Naive thymus-derived CD4-positive, alpha-beta T cell (primary cell): ENCODE results near the gene CD58. TPM values are rescaled to one million over a fixed set of nuclear protein-coding genes. Genes with fewer than 3 reads are reported as not detected.

ENCODE experiments used
- ATAC-seq: fragments of 150-1000 bp; cut with Tn5 transposase; 2 replicates; pipeline ENCODE4 v1.10.0; 2021; ENCODE audit warnings: mild to moderate bottlenecking, moderate library complexity
- CTCF ChIA-PET: fragments of 350-600 bp; sonication (Branson Sonifier 250); formaldehyde crosslinking; loops from one replicate; lab custom pipeline; 2021; ENCODE audit warnings: antibody characterized with exemption; lab: Charles Lee
- POLR2A ChIA-PET: fragments of 350-600 bp; sonication (Branson Sonifier 250); formaldehyde crosslinking; loops from one replicate; lab custom pipeline; 2021; ENCODE audit warnings: antibody characterized with exemption, inconsistent platforms; lab: Charles Lee
- DNase-seq, 9 donors: peaks; one replicate each; pipeline versions ENCODE4 v3.0.0 to v3.0.0-alpha.2; 2020 to 2022; ENCODE audit warnings: mixed read lengths in 1 of 9
- H3K27ac ChIP-seq: one replicate; pipeline ENCODE4 v1.7.0; 2013; ENCODE audit warnings: mild to moderate bottlenecking, low read depth, low read length, moderate library complexity
- H3K27me3 ChIP-seq, 2 donors: one replicate each; pipeline ENCODE4 v1.7.0; 2013; ENCODE audit warnings: low read length in 2 of 2, mild to moderate bottlenecking in 2 of 2, moderate library complexity in 2 of 2; ENCODE audit not compliant: control insufficient read depth in 2 of 2, insufficient read depth in 2 of 2
- H3K36me3 ChIP-seq, 3 experiments: 1 replicate in 2 of 3; 2 replicates in 1 of 3; pipeline ENCODE4 v1.7.0; 2013; ENCODE audit warnings: low read length in 3 of 3, mild to moderate bottlenecking in 3 of 3, moderate library complexity in 1 of 3; ENCODE audit not compliant: insufficient read depth in 3 of 3, control insufficient read depth in 2 of 3
- H3K4me1 ChIP-seq, 2 donors: one replicate each; pipeline ENCODE4 v1.7.0; 2013; ENCODE audit warnings: low read length in 2 of 2, mild to moderate bottlenecking in 2 of 2, moderate library complexity in 1 of 2; ENCODE audit not compliant: control insufficient read depth in 2 of 2, insufficient read depth in 2 of 2
- H3K4me3 ChIP-seq: 2 replicates; pipeline ENCODE4 v1.7.0; 2013; ENCODE audit warnings: mild to moderate bottlenecking, low read length
- H3K9me3 ChIP-seq, 3 experiments: 1 replicate in 2 of 3; 2 replicates in 1 of 3; pipeline ENCODE4 v1.7.0; 2013; ENCODE audit warnings: low read length in 3 of 3; ENCODE audit not compliant: control insufficient read depth in 2 of 3
- H3K27ac Mint-ChIP-seq, 9 donors: one replicate each; pipeline ENCODE4 v1.8.0; 2020 to 2022; ENCODE audit warnings: mixed read lengths in 9 of 9, mild to moderate bottlenecking in 8 of 9, moderate library complexity in 5 of 9, inconsistent platforms in 2 of 9
- H3K27me3 Mint-ChIP-seq, 5 donors: one replicate each; pipeline ENCODE4 v1.8.0; 2021 to 2022; ENCODE audit warnings: mixed read lengths in 5 of 5, mild to moderate bottlenecking in 1 of 5
- H3K36me3 Mint-ChIP-seq, 5 donors: one replicate each; pipeline ENCODE4 v1.8.0; 2020 to 2022; ENCODE audit warnings: mixed read lengths in 5 of 5, mild to moderate bottlenecking in 3 of 5, inconsistent platforms in 1 of 5
- H3K4me1 Mint-ChIP-seq, 7 donors: one replicate each; pipeline ENCODE4 v1.8.0; 2020 to 2022; ENCODE audit warnings: mixed read lengths in 7 of 7, mild to moderate bottlenecking in 3 of 7, inconsistent platforms in 1 of 7
- H3K4me3 Mint-ChIP-seq, 10 donors: one replicate each; pipeline ENCODE4 v1.8.0; 2020 to 2022; ENCODE audit warnings: mild to moderate bottlenecking in 10 of 10, mixed read lengths in 10 of 10, moderate library complexity in 6 of 10, inconsistent platforms in 2 of 10
- H3K9me3 Mint-ChIP-seq, 11 donors: one replicate each; pipeline ENCODE4 v1.8.0; 2020 to 2022; ENCODE audit warnings: mixed read lengths in 11 of 11, mild to moderate bottlenecking in 4 of 11, inconsistent platforms in 1 of 11, moderate library complexity in 1 of 11
- intact Hi-C, 2 donors: fragments of 100-400 bp; cut with micrococcal nuclease; formaldehyde crosslinking; loops; one replicate each; pipeline ENCODE4 v1.15.1; 2023
- polyA plus RNA-seq, 2 donors: library from polyadenylated mRNA; unstranded; fragments of 300-500 nt; fragmentation: Illumina TruSeq; gene quantifications; one replicate each; pipeline ENCODE4 v1.2.3, GENCODE V29; 2021
- total RNA-seq, 6 experiments: library from RNA in 5 of 6; stranded (reverse) in 5 of 6; gene quantifications; 1 replicate in 5 of 6; 2 replicates in 1 of 6; pipeline ENCODE4 v1.2.3 and lab custom pipeline; 2021 to 2026

CD58 gene
- total and polyA plus RNA-seq, 7 experiments from 2014 or later = 1.3 to 35.0 (median 4.0) TPM

DNA sequence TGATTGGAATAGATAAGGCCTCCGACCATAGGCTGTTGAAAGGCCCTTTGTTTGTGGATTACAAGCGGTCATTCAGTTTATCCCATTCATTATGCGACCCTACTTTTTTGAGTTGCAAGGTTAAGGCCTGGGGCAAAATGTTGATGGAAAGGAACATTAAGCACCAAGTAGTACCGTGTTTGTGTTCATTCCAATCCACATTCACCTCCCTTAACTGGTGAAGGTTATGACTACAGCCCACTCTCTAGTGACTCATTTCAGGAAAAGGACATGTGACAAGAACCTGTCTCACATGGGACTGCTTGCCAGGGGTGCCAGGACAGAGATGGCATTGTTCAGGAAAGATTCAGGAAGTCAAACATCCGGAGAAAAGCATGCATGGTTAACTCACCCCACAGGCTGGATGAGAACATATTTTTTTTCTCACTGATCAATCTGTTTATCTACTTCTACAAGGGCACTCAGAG, 81.6 kb downstream of the CD58 start:
- H3K27me3 Mint-ChIP-seq = peaks cover 0 to 8% (median 0%) of the 10 kb centered on the region in 5 donors
- POLR2A ChIA-PET = no interaction called here
- ATAC-seq (no peak), DNase-seq (no peak)
- H3K36me3 Mint-ChIP-seq = no peaks in the 10 kb centered on the region
- no peak overlapping the region for H3K4me3 Mint-ChIP-seq
- peak overlapping the region in 1 of 9 donors; percentile 3 for H3K27ac Mint-ChIP-seq
- H3K4me3 ChIP-seq = no peak overlapping the region
- peaks cover 0 to 2% (median 0%) of the 10 kb centered on the region in 11 donors for H3K9me3 Mint-ChIP-seq
- no peaks in the 10 kb centered on the region for H3K36me3 ChIP-seq
- no peaks in the 10 kb centered on the region for H3K27me3 ChIP-seq
- H3K4me1 ChIP-seq = no peaks in the 10 kb centered on the region
- no peaks in the 10 kb centered on the region for H3K9me3 ChIP-seq
- CTCF ChIA-PET = interaction anchor here (0.6 to 14.7 kb wide), 3 partner anchors 11 to 1382 kb away, joined by 3 to 372 read pairs (median 3); no protein-coding TSS in a partner anchor
- peaks cover 0 to 20% (median 3%) of the 10 kb centered on the region in 7 donors for H3K4me1 Mint-ChIP-seq
- intact Hi-C loops = no loop called here
- H3K27ac ChIP-seq = no peak overlapping the region

DNA sequence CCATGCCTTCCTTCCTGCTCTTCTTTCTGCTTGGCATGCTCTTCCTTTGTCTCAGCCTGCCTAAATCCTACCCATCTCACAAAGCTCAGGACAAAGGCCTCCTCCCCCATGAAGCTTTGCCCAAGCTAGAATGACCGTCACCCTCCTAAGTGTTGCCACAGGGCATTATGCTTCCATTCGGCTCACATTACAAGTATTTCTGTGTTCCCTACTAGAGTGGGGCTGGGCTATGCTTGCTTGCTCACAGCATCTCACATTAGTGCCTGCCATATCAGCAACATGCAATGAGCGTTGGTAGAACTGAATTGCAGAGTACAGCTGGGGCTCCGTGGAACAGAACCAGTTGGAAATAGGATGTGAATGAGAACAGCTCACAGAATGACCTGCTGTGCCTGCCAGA, 82.8 kb downstream of the CD58 start:
- Histone ChIP-seq H3K27me3 (no peaks in the 10 kb centered on the region), H3K36me3 (no peaks in the 10 kb centered on the region), H3K4me1 (no peaks in the 10 kb centered on the region), H3K27ac (no peak overlapping the region), H3K9me3 (no peaks in the 10 kb centered on the region), H3K4me3 (no peak overlapping the region)
- POLR2A ChIA-PET = no interaction called here
- peaks cover 0 to 20% (median 3%) of the 10 kb centered on the region in 7 donors for H3K4me1 Mint-ChIP-seq
- no peak for DNase-seq
- intact Hi-C loops = no loop called here
- no peaks in the 10 kb centered on the region for H3K36me3 Mint-ChIP-seq
- H3K27me3 Mint-ChIP-seq = peaks cover 0 to 8% (median 0%) of the 10 kb centered on the region in 5 donors
- no peak for ATAC-seq
- peaks cover 0 to 2% (median 0%) of the 10 kb centered on the region in 11 donors for H3K9me3 Mint-ChIP-seq
- no peak overlapping the region for H3K4me3 Mint-ChIP-seq
- CTCF ChIA-PET = interaction anchor here (0.9 to 14.7 kb wide), 5 partner anchors 11 to 361 kb away, joined by 3 to 372 read pairs (median 57); no protein-coding TSS in a partner anchor
- no peak overlapping the region for H3K27ac Mint-ChIP-seq

- Histone ChIP-seq H3K9me3 (no peaks in the 10 kb centered on the region), H3K36me3 (no peaks in the 10 kb centered on the region), H3K4me3 (no peak overlapping the region), H3K27me3 (no peaks in the 10 kb centered on the region), H3K4me1 (no peaks in the 10 kb centered on the region), H3K27ac (no peak overlapping the region)
- H3K4me1 Mint-ChIP-seq = peaks cover 0 to 20% (median 3%) of the 10 kb centered on the region in 7 donors
- ATAC-seq (no peak), DNase-seq (no peak)
- H3K27me3 Mint-ChIP-seq = peaks cover 0 to 8% (median 0%) of the 10 kb centered on the region in 5 donors
- H3K36me3 Mint-ChIP-seq = no peaks in the 10 kb centered on the region
- no peak overlapping the region for H3K4me3 Mint-ChIP-seq
- intact Hi-C loops = no loop called here
- POLR2A ChIA-PET = interaction anchor here (1.6 kb wide), 1 partner anchor 349 kb away, joined by 5 read pairs; no protein-coding TSS in a partner anchor
- CTCF ChIA-PET = interaction anchor here (1.4 to 14.7 kb wide), 4 partner anchors 12 to 341 kb away, joined by 3 to 372 read pairs (median 110); no protein-coding TSS in a partner anchor
- no peak overlapping the region for H3K27ac Mint-ChIP-seq
- H3K9me3 Mint-ChIP-seq = peaks cover 0 to 2% (median 0%) of the 10 kb centered on the region in 11 donors
Measured at GRCh38 chr1:116487583-116487982, 83.2 kb downstream of the CD58 start.

DNA sequence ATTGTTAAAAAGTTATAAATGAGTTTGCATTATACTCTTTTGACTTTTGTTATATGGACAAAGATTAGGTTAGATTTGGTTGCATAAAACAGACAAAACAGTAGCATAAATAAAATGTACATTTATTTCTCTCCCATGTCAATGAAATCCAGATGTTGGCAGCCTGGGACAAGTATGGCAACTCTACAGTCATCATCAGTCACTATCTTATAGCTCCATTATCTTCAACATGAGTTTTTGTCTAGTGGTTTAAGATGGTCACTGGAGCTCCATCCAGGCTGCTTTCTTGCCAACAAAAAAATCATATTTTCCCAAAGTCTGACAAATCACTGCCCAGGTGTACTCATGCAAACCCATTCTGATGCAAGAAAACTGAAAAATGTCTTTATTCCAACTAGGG, 83.8 kb downstream of the CD58 start:
- ChIA-PET POLR2A (interaction anchor here (1.6 kb wide), 1 partner anchor 348 kb away, joined by 5 read pairs; no protein-coding TSS in a partner anchor), CTCF (interaction anchor here (0.6 to 14.7 kb wide), 7 partner anchors 12 to 510 kb away, joined by 3 to 372 read pairs (median 9); no protein-coding TSS in a partner anchor)
- no peak overlapping the region for H3K4me3 ChIP-seq
- no peaks in the 10 kb centered on the region for H3K4me1 ChIP-seq
- peaks cover 0 to 2% (median 0%) of the 10 kb centered on the region in 11 donors for H3K9me3 Mint-ChIP-seq
- H3K4me3 Mint-ChIP-seq = no peak overlapping the region
- DNase-seq (no peak), ATAC-seq (no peak)
- no peaks in the 10 kb centered on the region for H3K36me3 ChIP-seq
- H3K27ac ChIP-seq = no peak overlapping the region
- H3K27ac Mint-ChIP-seq = no peak overlapping the region
- intact Hi-C loops = no loop called here
- H3K27me3 ChIP-seq = no peaks in the 10 kb centered on the region
- H3K36me3 Mint-ChIP-seq = no peaks in the 10 kb centered on the region
- peaks cover 0 to 17% (median 3%) of the 10 kb centered on the region in 7 donors for H3K4me1 Mint-ChIP-seq
- no peaks in the 10 kb centered on the region for H3K9me3 ChIP-seq
- H3K27me3 Mint-ChIP-seq = peaks cover 0 to 8% (median 0%) of the 10 kb centered on the region in 5 donors

DNA sequence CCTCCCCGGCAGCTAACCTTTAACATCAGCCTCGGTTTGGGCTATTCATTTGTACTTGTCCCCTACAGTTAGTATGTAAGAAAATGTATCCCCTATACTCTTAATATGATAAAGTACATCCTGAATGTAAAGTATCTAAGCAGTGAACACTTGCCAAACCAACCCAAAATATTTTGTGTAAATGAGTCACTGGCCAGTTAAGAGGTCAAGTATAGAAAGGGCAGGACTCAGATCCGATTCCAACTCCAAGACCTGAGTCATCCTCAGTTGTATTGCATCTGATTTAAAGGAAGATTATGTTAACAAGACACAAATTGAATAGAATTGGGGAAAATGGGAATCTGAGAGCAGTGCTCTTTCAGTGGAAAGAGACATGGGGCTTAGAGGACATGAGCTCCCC, 84.4 kb downstream of the CD58 start:
- no peak overlapping the region for H3K4me3 ChIP-seq
- H3K27me3 ChIP-seq = no peaks in the 10 kb centered on the region
- H3K27ac ChIP-seq = no peak overlapping the region
- Mint-ChIP-seq H3K9me3 (peaks cover 0 to 2% (median 0%) of the 10 kb centered on the region in 11 donors), H3K4me1 (peaks cover 0 to 15% (median 0%) of the 10 kb centered on the region in 7 donors), H3K27me3 (peaks cover 0 to 8% (median 0%) of the 10 kb centered on the region in 5 donors), H3K4me3 (no peak overlapping the region), H3K36me3 (no peaks in the 10 kb centered on the region), H3K27ac (no peak overlapping the region)
- DNase-seq (no peak), ATAC-seq (no peak)
- H3K9me3 ChIP-seq = no peaks in the 10 kb centered on the region
- H3K36me3 ChIP-seq = no peaks in the 10 kb centered on the region
- POLR2A ChIA-PET = interaction anchor here (1.5 to 1.6 kb wide), 2 partner anchors 110 to 347 kb away, joined by 5 read pairs; no protein-coding TSS in a partner anchor
- no peaks in the 10 kb centered on the region for H3K4me1 ChIP-seq
- intact Hi-C loops = no loop called here
- CTCF ChIA-PET = interaction anchor here (0.6 to 14.7 kb wide), 11 partner anchors 13 to 511 kb away, joined by 3 to 372 read pairs (median 5); no protein-coding TSS in a partner anchor

DNA sequence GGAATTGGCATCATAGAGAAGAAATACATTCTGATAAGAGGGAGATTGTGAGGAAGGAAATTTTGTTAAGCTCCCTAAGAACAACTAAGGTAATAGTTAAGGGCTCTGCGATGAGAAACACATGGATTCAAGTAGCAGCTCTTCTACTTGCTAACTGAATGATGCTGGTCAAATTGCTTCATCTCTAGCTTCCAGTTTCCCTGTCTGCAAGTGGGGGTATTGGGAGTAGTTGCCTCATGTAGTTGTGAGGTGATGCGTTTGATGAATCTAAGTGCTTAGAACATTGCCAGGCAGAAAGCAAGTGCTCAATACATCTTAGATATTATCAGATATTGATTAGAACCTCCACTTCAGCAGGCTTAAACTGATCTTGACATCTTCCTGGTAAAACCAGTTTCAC, 84.8 kb downstream of the CD58 start:
- ChIA-PET POLR2A (interaction anchor here (0.6 to 1.6 kb wide), 5 partner anchors 12 to 347 kb away, joined by 3 to 5 read pairs (median 5); no protein-coding TSS in a partner anchor), CTCF (interaction anchor here (0.6 to 14.7 kb wide), 24 partner anchors 9 to 361 kb away, joined by 3 to 372 read pairs (median 4); no protein-coding TSS in a partner anchor)
- Mint-ChIP-seq H3K27me3 (peaks cover 0 to 8% (median 0%) of the 10 kb centered on the region in 5 donors), H3K4me1 (peaks cover 0 to 15% (median 0%) of the 10 kb centered on the region in 7 donors), H3K9me3 (peaks cover 0 to 2% (median 0%) of the 10 kb centered on the region in 11 donors), H3K4me3 (no peak overlapping the region), H3K27ac (no peak overlapping the region), H3K36me3 (no peaks in the 10 kb centered on the region)
- no peaks in the 10 kb centered on the region for H3K4me1 ChIP-seq
- H3K27me3 ChIP-seq = no peaks in the 10 kb centered on the region
- H3K4me3 ChIP-seq = no peak overlapping the region
- no peak for DNase-seq
- H3K9me3 ChIP-seq = no peaks in the 10 kb centered on the region
- ATAC-seq = no peak
- no peak overlapping the region for H3K27ac ChIP-seq
- intact Hi-C loops = loop anchor here (1.0 to 2.0 kb wide), 7 partner anchors 13 to 347 kb away; no protein-coding TSS in a partner anchor
- no peaks in the 10 kb centered on the region for H3K36me3 ChIP-seq
